IMR-90 (cell line): ENCODE results near the gene SAFB2. TPM values are rescaled to one million over a fixed set of nuclear protein-coding genes. Genes with fewer than 3 reads are reported as not detected.
A peak's percentile ranks its signal among the peaks of the same experiment; 100 is the strongest.

Experiments
- ATAC-seq: fragments of 200-7000 bp; cut with Tn5 transposase; 2 replicates; pipeline ENCODE4 v1.9.1; 2020; ENCODE audit warnings: low read depth, mild to moderate bottlenecking, moderate library complexity
- BruUV-seq: library from RNA; stranded (reverse); fragments of 400-500 nt; replicated peaks from 2 replicates; lab custom pipeline; 2021; lab: Mats Ljungman, UMichigan
- CTCF ChIA-PET: fragments of 300-600 bp; formaldehyde crosslinking; extraction: SDS; loops from one replicate; lab custom pipeline; 2021; ENCODE audit warnings: antibody characterized with exemption; lab: Yijun Ruan, JAX
- POLR2A ChIA-PET: fragments of 300-600 bp; sonication (Branson Sonifier 250); formaldehyde crosslinking; loops from one replicate; lab custom pipeline; 2022; ENCODE audit warnings: antibody characterized with exemption; ENCODE audit not compliant: unreplicated experiment; lab: Charles Lee
- DNase-seq: peaks from one replicate; pipeline ENCODE4 v3.0.0; 2013
- H2AFZ ChIP-seq: replicated peaks from 2 replicates; pipeline ENCODE3; 2013; ENCODE audit warnings: low read length, mild to moderate bottlenecking; ENCODE audit not compliant: poor library complexity
- H2AK5ac ChIP-seq: 2 replicates; pipeline ENCODE4 v1.6.1; 2013; ENCODE audit warnings: low read depth, low read length, inconsistent platforms
- H2AK9ac ChIP-seq: replicated peaks from 2 replicates; pipeline ENCODE3; 2013; ENCODE audit warnings: mild to moderate bottlenecking, low read depth, low read length, moderate library complexity; ENCODE audit not compliant: poor library complexity
- H2BK120ac ChIP-seq: 2 replicates; pipeline ENCODE4 v1.6.1; 2013; ENCODE audit warnings: low read depth, low read length, inconsistent platforms
- H2BK15ac ChIP-seq: 3 replicates; pipeline ENCODE4 v1.6.1; 2013; ENCODE audit warnings: low read depth, low read length, inconsistent platforms
- H2BK20ac ChIP-seq: 2 replicates; pipeline ENCODE4 v1.6.1; 2013; ENCODE audit warnings: low read depth, mild to moderate bottlenecking, inconsistent platforms, low read length, moderate library complexity
- H2BK5ac ChIP-seq: 2 replicates; pipeline ENCODE4 v1.6.1; 2013; ENCODE audit warnings: mild to moderate bottlenecking, low read depth, low read length, inconsistent platforms; ENCODE audit not compliant: poor library complexity, severe bottlenecking
- H3K14ac ChIP-seq: replicated peaks from 2 replicates; pipeline ENCODE4 v1.6.1; 2013; ENCODE audit warnings: low read depth, low read length, inconsistent platforms
- H3K18ac ChIP-seq: 2 replicates; pipeline ENCODE4 v1.6.1; 2013; ENCODE audit warnings: low read depth, low read length, control low read depth
- H3K23ac ChIP-seq: 2 replicates; pipeline ENCODE4 v1.6.1; 2013; ENCODE audit warnings: low read depth, low read length, inconsistent platforms
- H3K27ac ChIP-seq: 2 replicates; pipeline ENCODE4 v1.5.1; 2013; ENCODE audit warnings: mild to moderate bottlenecking, control low read depth, low read length; ENCODE audit not compliant: insufficient read depth
- H3K27me3 ChIP-seq: 2 replicates; pipeline ENCODE4 v1.6.1; 2013; ENCODE audit warnings: low read length; ENCODE audit not compliant: control insufficient read depth, insufficient read depth
- H3K36me3 ChIP-seq: 2 replicates; pipeline ENCODE4 v1.6.1; 2013; ENCODE audit warnings: low read length, mixed read lengths; ENCODE audit not compliant: control insufficient read depth, insufficient read depth
- H3K4ac ChIP-seq: 2 replicates; pipeline ENCODE4 v1.6.1; 2013; ENCODE audit warnings: low read depth, low read length, inconsistent platforms
- H3K4me1 ChIP-seq: 2 replicates; pipeline ENCODE4 v1.6.1; 2013; ENCODE audit warnings: low read length, mixed read lengths; ENCODE audit not compliant: control insufficient read depth, insufficient read depth
- H3K4me2 ChIP-seq: 2 replicates; pipeline ENCODE4 v1.6.1; 2013; ENCODE audit warnings: low read depth, mild to moderate bottlenecking, control low read depth, low read length, moderate library complexity
- H3K4me3 ChIP-seq: 2 replicates; pipeline ENCODE4 v1.5.1; 2013; ENCODE audit warnings: low read depth, mild to moderate bottlenecking, control low read depth, low read length, moderate library complexity; ENCODE audit not compliant: insufficient read depth
- H3K56ac ChIP-seq: 2 replicates; pipeline ENCODE4 v1.6.1; 2013; ENCODE audit warnings: low read length, inconsistent platforms; ENCODE audit not compliant: insufficient read depth; ENCODE audit errors: extremely low read depth
- H3K79me1 ChIP-seq, 2 experiments: 2 replicates each; pipeline ENCODE4 v1.6.1; 2013; ENCODE audit warnings: low read length in 2 of 2, inconsistent platforms in 1 of 2, low read depth in 1 of 2
- H3K9ac ChIP-seq: 2 replicates; pipeline ENCODE4 v1.6.1; 2013; ENCODE audit warnings: low read depth, low read length, control low read depth
- H3K9me1 ChIP-seq: 2 replicates; pipeline ENCODE4 v1.6.1; 2013; ENCODE audit warnings: low read length, inconsistent platforms; ENCODE audit not compliant: insufficient read depth
- H3K9me3 ChIP-seq: 2 replicates; pipeline ENCODE4 v1.6.1; 2013; ENCODE audit warnings: low read length; ENCODE audit not compliant: control insufficient read depth, insufficient read depth
- H4K20me1 ChIP-seq: 2 replicates; pipeline ENCODE4 v1.6.1; 2013; ENCODE audit warnings: low read length, inconsistent platforms; ENCODE audit not compliant: insufficient read depth
- H4K5ac ChIP-seq: 2 replicates; pipeline ENCODE4 v1.6.1; 2013; ENCODE audit warnings: mild to moderate bottlenecking, low read depth, low read length, control low read depth
- H4K8ac ChIP-seq, 2 experiments: 2 replicates each; pipeline ENCODE4 v1.6.1; 2013; ENCODE audit warnings: low read depth in 2 of 2, low read length in 2 of 2, control low read depth in 1 of 2, inconsistent platforms in 1 of 2
- H4K91ac ChIP-seq: 2 replicates; pipeline ENCODE4 v1.6.1; 2013; ENCODE audit warnings: low read depth, low read length, inconsistent platforms; ENCODE audit not compliant: insufficient read depth
- CEBPB ChIP-seq: IDR thresholded peaks from 2 replicates; pipeline ENCODE4 v1.6.1; 2012; ENCODE audit warnings: low read depth, low read length, improper control_type of control experiment
- FOS ChIP-seq: fragments of 150-350 bp; IDR thresholded peaks from 2 replicates; pipeline ENCODE4 v1.6.1; 2016; ENCODE audit warnings: low read depth, low read length
- MAFK ChIP-seq: IDR thresholded peaks from 2 replicates; pipeline ENCODE4 v1.6.1; 2012; ENCODE audit warnings: low read depth, low read length, improper control_type of control experiment
- MAZ ChIP-seq: IDR thresholded peaks from 2 replicates; pipeline ENCODE4 v1.6.1; 2012; ENCODE audit warnings: low read depth, mild to moderate bottlenecking, low read length, improper control_type of control experiment, moderate library complexity, borderline replicate concordance
- MXI1 ChIP-seq: IDR thresholded peaks from 2 replicates; pipeline ENCODE4 v1.6.1; 2012; ENCODE audit warnings: low read depth, mild to moderate bottlenecking, low read length, moderate library complexity, borderline replicate concordance
- NFE2L2 ChIP-seq: fragments of 150-350 bp; IDR thresholded peaks from 2 replicates; pipeline ENCODE4 v1.6.1; 2016; ENCODE audit warnings: low read depth, mild to moderate bottlenecking, low read length
- POLR2A ChIP-seq: IDR thresholded peaks from 2 replicates; pipeline ENCODE4 v1.6.1; 2012; ENCODE audit warnings: mild to moderate bottlenecking, low read depth, low read length
- RFX5 ChIP-seq: IDR thresholded peaks from 2 replicates; pipeline ENCODE4 v1.8.0; 2012; ENCODE audit warnings: low read depth, mild to moderate bottlenecking, low read length, moderate library complexity
- WGBS, 2 experiments: methylation state at CpG; one replicate each; pipeline versions ENCODE4 v1.1.5 to v1.1.7; 2013; ENCODE audit warnings: missing lambda C conversion rate in 2 of 2; ENCODE audit not compliant: insufficient read length in 1 of 2; ENCODE audit errors: extremely low coverage in 2 of 2; 5-methylcytosine and 5-hydroxymethylcytosine counted together
- dilution Hi-C: fragments of 300-500 bp; cut with HindIII; formaldehyde crosslinking; loops from one replicate; pipeline ENCODE4 v1.14.3; 2018; ENCODE audit warnings: low sequenced_read_pairs; ENCODE audit not compliant: unreplicated experiment
- in situ Hi-C: fragments of 300-500 bp; cut with MboI; formaldehyde crosslinking; loops from 3 replicates; pipeline ENCODE4 v1.14.3; 2019; ENCODE audit warnings: low sequenced_read_pairs, inconsistent platforms, mixed read lengths
- intact Hi-C: fragments of 100-400 bp; cut with micrococcal nuclease; formaldehyde crosslinking; loops from 2 replicates; pipeline ENCODE4 v1.10.0; 2022
- polyA plus RNA-seq, 3 experiments: library from polyadenylated mRNA; depleted of rRNA; stranded (reverse); fragments of >200 nt; gene quantifications; 2 replicates each; pipeline ENCODE4 v1.2.3, GENCODE V29; 2012; ENCODE audit warnings: low replicate concordance in 1 of 3
- total RNA-seq: library from RNA; depleted of rRNA; stranded (reverse); fragments of >200 nt; gene quantifications from 2 replicates; pipeline ENCODE4 v1.2.3, GENCODE V29; 2012
- TF ChIP-seq, protein P1 (sequence below): conservative IDR thresholded peaks from 2 replicates; pipeline ENCODE4 v1.5.1; 2012; ENCODE audit warnings: mild to moderate bottlenecking, low read depth, low read length, improper control_type of control experiment

Gene SAFB2
- total and polyA plus RNA-seq, 2 of the 4 experiments (the other 2 are of a cell fraction), result 11.8 to 26.2 TPM

DNA sequence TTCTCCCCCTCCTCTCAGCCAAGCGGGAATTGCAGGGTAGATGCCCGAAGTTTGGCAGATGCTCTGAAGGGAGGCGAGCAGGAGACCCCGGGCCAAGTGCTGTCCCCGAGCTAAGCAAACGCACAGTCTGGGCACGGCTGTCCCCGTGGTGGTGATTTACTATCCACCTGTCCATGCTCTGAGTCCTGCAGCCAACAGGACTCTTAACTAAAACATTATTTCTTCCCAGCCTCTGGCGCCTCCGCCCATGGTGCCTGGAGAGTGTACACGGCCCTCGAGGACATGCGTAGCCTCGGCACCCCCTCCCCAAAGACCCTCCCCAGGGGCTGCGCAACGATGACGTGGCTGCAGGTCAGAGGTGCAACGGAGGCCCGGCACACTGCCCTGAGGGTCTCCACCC lies 62.4 kb downstream of the SAFB2 start:
- ChIA-PET CTCF (no interaction called here), POLR2A (no interaction called here)
- H3K9me1 ChIP-seq, result no peaks in the 10 kb centered on the region
- no peak overlapping the region for H3K4me2 ChIP-seq
- H3K23ac ChIP-seq, result no peak overlapping the region
- WGBS, 2 experiments, result 34% methylated on average over 11 of the region's 19 CpGs; no CpG with 5 or more reads in 1 of the 2 experiments
- no peak overlapping the region for H3K4ac ChIP-seq
- H2BK5ac ChIP-seq, result no peak overlapping the region
- no peak overlapping the region for H4K8ac ChIP-seq
- H2AFZ ChIP-seq, result no peak overlapping the region
- no peak overlapping the region for H3K4me3 ChIP-seq
- no peaks in the 10 kb centered on the region; the same call in 1 of the 2 replicates for H3K4me1 ChIP-seq
- H3K27ac ChIP-seq, result no peak overlapping the region
- no TSS peak for BruUV-seq
- no peaks in the 10 kb centered on the region for H3K79me1 ChIP-seq
- ATAC-seq (no peak), DNase-seq (no peak)
- H4K5ac ChIP-seq, result no peak overlapping the region
- no peaks in the 10 kb centered on the region for H3K36me3 ChIP-seq
- H2BK20ac ChIP-seq, result no peak overlapping the region
- intact Hi-C loops, result no loop called here
- in situ Hi-C loops, result no loop called here
- H2BK15ac ChIP-seq, result no peak overlapping the region
- no peak overlapping the region for H3K56ac ChIP-seq
- H3K27me3 ChIP-seq, result peaks cover 49% of the 10 kb centered on the region
- H3K18ac ChIP-seq, result no peak overlapping the region
- H2AK9ac ChIP-seq, result peak overlapping the region; percentile 28
- dilution Hi-C loops, result no loop called here
- H4K20me1 ChIP-seq, result no peaks in the 10 kb centered on the region
- no peak overlapping the region for H2AK5ac ChIP-seq
- H4K91ac ChIP-seq, result no peak overlapping the region
- H3K14ac ChIP-seq, result no peak overlapping the region
- peaks cover 8% of the 10 kb centered on the region; the same call in 1 of the 2 replicates for H3K9me3 ChIP-seq
- TF ChIP-seq, protein P1, sequence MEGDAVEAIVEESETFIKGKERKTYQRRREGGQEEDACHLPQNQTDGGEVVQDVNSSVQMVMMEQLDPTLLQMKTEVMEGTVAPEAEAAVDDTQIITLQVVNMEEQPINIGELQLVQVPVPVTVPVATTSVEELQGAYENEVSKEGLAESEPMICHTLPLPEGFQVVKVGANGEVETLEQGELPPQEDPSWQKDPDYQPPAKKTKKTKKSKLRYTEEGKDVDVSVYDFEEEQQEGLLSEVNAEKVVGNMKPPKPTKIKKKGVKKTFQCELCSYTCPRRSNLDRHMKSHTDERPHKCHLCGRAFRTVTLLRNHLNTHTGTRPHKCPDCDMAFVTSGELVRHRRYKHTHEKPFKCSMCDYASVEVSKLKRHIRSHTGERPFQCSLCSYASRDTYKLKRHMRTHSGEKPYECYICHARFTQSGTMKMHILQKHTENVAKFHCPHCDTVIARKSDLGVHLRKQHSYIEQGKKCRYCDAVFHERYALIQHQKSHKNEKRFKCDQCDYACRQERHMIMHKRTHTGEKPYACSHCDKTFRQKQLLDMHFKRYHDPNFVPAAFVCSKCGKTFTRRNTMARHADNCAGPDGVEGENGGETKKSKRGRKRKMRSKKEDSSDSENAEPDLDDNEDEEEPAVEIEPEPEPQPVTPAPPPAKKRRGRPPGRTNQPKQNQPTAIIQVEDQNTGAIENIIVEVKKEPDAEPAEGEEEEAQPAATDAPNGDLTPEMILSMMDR, result no peak
- TF ChIP-seq POLR2A (no peak), MAZ (no peak), MAFK (no peak), MXI1 (no peak), CEBPB (no peak), RFX5 (no peak), NFE2L2 (no peak), FOS (no peak)
- H2BK120ac ChIP-seq, result no peak overlapping the region
- no peak overlapping the region for H3K9ac ChIP-seq
